ENCODE measurements around the gene DSCAM. TPM values are rescaled to one million over a fixed set of nuclear protein-coding genes. Genes with fewer than 3 reads are reported as not detected.

Gene DSCAM
- polyA plus RNA-seq, 3 donors, result not detected

DNA sequence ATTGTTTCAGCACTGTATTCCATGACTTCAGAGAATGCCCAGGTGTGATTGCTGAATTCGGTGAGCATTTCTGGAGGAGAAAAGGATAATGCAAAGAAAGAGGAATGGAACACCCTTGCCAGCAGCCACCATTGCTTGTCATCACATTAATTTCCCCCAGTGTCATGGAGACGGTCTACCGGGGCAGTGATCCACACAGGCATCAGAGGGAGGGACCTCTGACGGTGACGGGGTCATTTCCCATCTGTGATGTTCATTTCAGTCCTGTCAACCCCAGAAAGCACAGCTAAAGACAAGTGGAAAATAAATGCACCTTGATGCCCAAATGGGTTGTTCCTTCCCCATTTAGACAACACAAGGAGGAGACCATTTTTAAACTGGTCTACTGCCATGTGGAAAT is 603.3 kb downstream of the DSCAM start:
- H3K27ac ChIP-seq (ENCODE audit: low read depth in 1 of 2, low read length in 2 of 2), result no peak overlapping the region
- H4K20me1 ChIP-seq (ENCODE audit: insufficient read depth, low read length), result no peaks in the 10 kb centered on the region
- TF ChIP-seq, protein P1, sequence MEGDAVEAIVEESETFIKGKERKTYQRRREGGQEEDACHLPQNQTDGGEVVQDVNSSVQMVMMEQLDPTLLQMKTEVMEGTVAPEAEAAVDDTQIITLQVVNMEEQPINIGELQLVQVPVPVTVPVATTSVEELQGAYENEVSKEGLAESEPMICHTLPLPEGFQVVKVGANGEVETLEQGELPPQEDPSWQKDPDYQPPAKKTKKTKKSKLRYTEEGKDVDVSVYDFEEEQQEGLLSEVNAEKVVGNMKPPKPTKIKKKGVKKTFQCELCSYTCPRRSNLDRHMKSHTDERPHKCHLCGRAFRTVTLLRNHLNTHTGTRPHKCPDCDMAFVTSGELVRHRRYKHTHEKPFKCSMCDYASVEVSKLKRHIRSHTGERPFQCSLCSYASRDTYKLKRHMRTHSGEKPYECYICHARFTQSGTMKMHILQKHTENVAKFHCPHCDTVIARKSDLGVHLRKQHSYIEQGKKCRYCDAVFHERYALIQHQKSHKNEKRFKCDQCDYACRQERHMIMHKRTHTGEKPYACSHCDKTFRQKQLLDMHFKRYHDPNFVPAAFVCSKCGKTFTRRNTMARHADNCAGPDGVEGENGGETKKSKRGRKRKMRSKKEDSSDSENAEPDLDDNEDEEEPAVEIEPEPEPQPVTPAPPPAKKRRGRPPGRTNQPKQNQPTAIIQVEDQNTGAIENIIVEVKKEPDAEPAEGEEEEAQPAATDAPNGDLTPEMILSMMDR (IDR thresholded peaks at IDR 0.05), result no peak
- no peak overlapping the region for H3K4me2 ChIP-seq (replicated peaks; ENCODE audit: extremely low read depth, low read length, poor library complexity, severe bottlenecking)
- Mint-ChIP-seq H3K9me3 (peaks cover 14 to 49% (median 22%) of the 10 kb centered on the region in 7 donors), H3K4me1 (no peaks in the 10 kb centered on the region), H3K36me3 (no peaks in the 10 kb centered on the region), H3K27me3 (ENCODE audit: low read depth in 3 of 3) (peaks cover 0 to 2% (median 0%) of the 10 kb centered on the region in 3 donors), H3K4me3 (no peak overlapping the region), H3K27ac (no peak overlapping the region)
- no peak overlapping the region for H3K4me3 ChIP-seq (replicated peaks in 1 of 3; ENCODE audit: low read depth in 2 of 3, low read length in 3 of 3)
- DNase-seq, result no peak
- H3K4me1 ChIP-seq (ENCODE audit: control insufficient read depth in 1 of 2, insufficient read depth in 2 of 2, low read length in 2 of 2), result no peaks in the 10 kb centered on the region
- H3K9ac ChIP-seq (ENCODE audit: insufficient read depth, low read length, poor library complexity, severe bottlenecking), result no peak overlapping the region
- H3K79me2 ChIP-seq (ENCODE audit: insufficient read depth, low read length), result no peaks in the 10 kb centered on the region
- H3K9me3 ChIP-seq (replicated peaks in 1 of 2; ENCODE audit: control insufficient read depth in 1 of 2, insufficient read depth in 1 of 2, low read length in 2 of 2), result peaks cover 24 to 34% of the 10 kb centered on the region in 2 donors
- WGBS (ENCODE audit: insufficient coverage), result 83% methylated on average over 3 of the region's 5 CpGs
- no peaks in the 10 kb centered on the region for H3K36me3 ChIP-seq (replicated peaks in 1 of 2; ENCODE audit: control insufficient read depth in 1 of 2, insufficient read depth in 2 of 2, low read length in 2 of 2)
- intact Hi-C loops (cut with micrococcal nuclease), result no loop called here
- no peak overlapping the region for H2AFZ ChIP-seq (ENCODE audit: insufficient read depth, low read depth, low read length, poor library complexity, severe bottlenecking)
- no peaks in the 10 kb centered on the region for H3K27me3 ChIP-seq (ENCODE audit: control insufficient read depth in 2 of 2, insufficient read depth in 2 of 2, low read length in 2 of 2)

DNA sequence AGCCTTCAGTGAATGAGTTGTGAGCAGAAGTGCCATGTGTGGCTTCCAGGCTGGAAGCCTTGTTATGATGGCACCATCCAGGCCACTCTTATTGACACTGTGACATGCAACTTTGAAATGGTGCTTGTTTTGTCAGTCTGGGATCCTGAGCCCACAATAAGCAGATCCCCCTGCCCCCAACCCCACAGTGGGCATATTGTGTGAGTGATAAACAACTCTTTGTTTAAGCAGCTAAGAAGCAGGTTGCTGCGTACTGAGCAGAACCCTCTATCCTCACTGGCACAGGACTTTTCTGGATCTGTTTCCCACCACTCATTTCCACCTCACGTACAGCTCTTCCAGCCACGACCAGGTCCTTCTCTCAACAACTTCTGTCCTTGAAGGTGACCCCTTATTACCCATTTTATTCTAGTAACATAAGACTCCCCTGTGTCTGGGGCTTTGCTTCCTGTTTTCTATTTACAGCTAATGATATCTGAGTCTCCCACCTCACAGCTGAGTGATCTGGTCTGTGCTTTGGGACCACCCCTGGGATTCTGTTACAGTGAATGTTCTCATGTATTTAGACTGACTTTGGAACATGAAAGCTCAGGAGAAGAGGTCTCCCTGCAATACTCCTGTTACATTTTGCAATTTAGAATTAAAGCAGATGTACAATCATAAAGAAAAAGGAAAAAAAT is 604.2 kb downstream of the DSCAM start:
- Mint-ChIP-seq H3K27ac (no peak overlapping the region), H3K27me3 (ENCODE audit: low read depth in 3 of 3) (peaks cover 0 to 2% (median 0%) of the 10 kb centered on the region in 3 donors), H3K4me3 (no peak overlapping the region), H3K9me3 (peaks cover 9 to 42% (median 18%) of the 10 kb centered on the region in 7 donors), H3K36me3 (no peaks in the 10 kb centered on the region), H3K4me1 (no peaks in the 10 kb centered on the region)
- no peak overlapping the region for H3K27ac ChIP-seq (ENCODE audit: low read depth in 1 of 2, low read length in 2 of 2)
- H3K4me1 ChIP-seq (ENCODE audit: control insufficient read depth in 1 of 2, insufficient read depth in 2 of 2, low read length in 2 of 2), result no peaks in the 10 kb centered on the region
- H3K9ac ChIP-seq (ENCODE audit: insufficient read depth, low read length, poor library complexity, severe bottlenecking), result no peak overlapping the region
- no peaks in the 10 kb centered on the region for H3K79me2 ChIP-seq (ENCODE audit: insufficient read depth, low read length)
- H3K9me3 ChIP-seq (replicated peaks in 1 of 2; ENCODE audit: control insufficient read depth in 1 of 2, insufficient read depth in 1 of 2, low read length in 2 of 2), result peaks cover 23 to 29% of the 10 kb centered on the region in 2 donors
- no peaks in the 10 kb centered on the region for H3K27me3 ChIP-seq (ENCODE audit: control insufficient read depth in 2 of 2, insufficient read depth in 2 of 2, low read length in 2 of 2)
- DNase-seq, result no peak
- no peaks in the 10 kb centered on the region for H3K36me3 ChIP-seq (replicated peaks in 1 of 2; ENCODE audit: control insufficient read depth in 1 of 2, insufficient read depth in 2 of 2, low read length in 2 of 2)
- no peak overlapping the region for H3K4me2 ChIP-seq (replicated peaks; ENCODE audit: extremely low read depth, low read length, poor library complexity, severe bottlenecking)
- no peaks in the 10 kb centered on the region for H4K20me1 ChIP-seq (ENCODE audit: insufficient read depth, low read length)
- intact Hi-C loops (cut with micrococcal nuclease), result no loop called here
- H3K4me3 ChIP-seq (replicated peaks in 1 of 3; ENCODE audit: low read depth in 2 of 3, low read length in 3 of 3), result no peak overlapping the region
- no peak overlapping the region for H2AFZ ChIP-seq (ENCODE audit: insufficient read depth, low read depth, low read length, poor library complexity, severe bottlenecking)
- TF ChIP-seq, protein P1 (IDR thresholded peaks at IDR 0.05), result no peak
- 72% methylated on average over 3 of the region's 3 CpGs for WGBS (ENCODE audit: insufficient coverage)
